Uterus (tissue), 4 donors: Measurements from ENCODE around the gene EDN2. TPM values are rescaled to one million over a fixed set of nuclear protein-coding genes. Genes with fewer than 3 reads are reported as not detected.

ENCODE experiments used
- DNase-seq, 2 donors: peaks; one replicate each; pipeline ENCODE4 v3.0.0-alpha.2; 2019 to 2020
- H3K27ac ChIP-seq, 2 donors: fragments of 200-600 bp; sonication (generic); 1 replicate in 1 of 2; 2 replicates in 1 of 2; pipeline ENCODE4 v1.5.1; 2016 to 2018
- H3K27me3 ChIP-seq, 2 donors: fragments of 200-600 bp; sonication (generic); one replicate each; pipeline ENCODE4 v1.5.1; 2018 to 2019; ENCODE audit warnings: control low read depth in 1 of 2
- H3K36me3 ChIP-seq, 2 donors: fragments of 200-600 bp; sonication (generic); one replicate each; pipeline ENCODE4 v1.5.1; 2019; ENCODE audit warnings: control low read depth in 1 of 2
- H3K4me1 ChIP-seq, 2 donors: fragments of 200-600 bp; sonication (generic); one replicate each; pipeline ENCODE4 v1.5.1; 2018 to 2019; ENCODE audit warnings: control low read depth in 1 of 2
- H3K4me3 ChIP-seq, 2 donors: fragments of 200-600 bp; sonication (generic); 1 replicate in 1 of 2; 2 replicates in 1 of 2; pipeline ENCODE4 v1.5.1; 2018 to 2019; ENCODE audit warnings: mild to moderate bottlenecking in 1 of 2
- H3K9me3 ChIP-seq, 2 donors: fragments of 200-600 bp; sonication (generic); one replicate each; pipeline ENCODE4 v1.5.1; 2019; ENCODE audit warnings: control low read depth in 1 of 2
- POLR2A ChIP-seq, 2 donors: fragments of 450-650 bp; IDR thresholded peaks; one replicate each; pipeline ENCODE4 v1.6.1; 2016; ENCODE audit warnings: antibody characterized with exemption in 2 of 2, mild to moderate bottlenecking in 1 of 2, moderate library complexity in 1 of 2
- intact Hi-C: fragments of 100-400 bp; cut with DNase I; formaldehyde crosslinking; loops from one replicate; pipeline ENCODE4 v1.15.1; 2023; ENCODE audit warnings: low total_unique reads
- total RNA-seq, 4 donors: library from RNA; depleted of rRNA in 3 of 4; stranded (reverse); fragments of >200 nt in 3 of 4; gene quantifications; one replicate each; pipeline versions ENCODE4 v1.1.0 to v1.2.4, GENCODE V29; 2014 to 2023
- TF ChIP-seq, protein P1 (sequence below), 4 experiments: fragments of 200-600 bp in 2 of 4; fragments of 450-650 bp in 2 of 4; sonication (generic) in 2 of 4; IDR thresholded peaks; one replicate each; pipeline ENCODE4 v1.5.1; 2016 to 2019; ENCODE audit warnings: antibody characterized with exemption in 4 of 4, mild to moderate bottlenecking in 2 of 4, moderate library complexity in 1 of 4
- donor health status: DM: yes; HTN: yes; CAD: no.

The EDN2 gene
- total RNA-seq, 4 donors from 2014 or later: 1.6 to 3.7 TPM; not detected in 2

DNA sequence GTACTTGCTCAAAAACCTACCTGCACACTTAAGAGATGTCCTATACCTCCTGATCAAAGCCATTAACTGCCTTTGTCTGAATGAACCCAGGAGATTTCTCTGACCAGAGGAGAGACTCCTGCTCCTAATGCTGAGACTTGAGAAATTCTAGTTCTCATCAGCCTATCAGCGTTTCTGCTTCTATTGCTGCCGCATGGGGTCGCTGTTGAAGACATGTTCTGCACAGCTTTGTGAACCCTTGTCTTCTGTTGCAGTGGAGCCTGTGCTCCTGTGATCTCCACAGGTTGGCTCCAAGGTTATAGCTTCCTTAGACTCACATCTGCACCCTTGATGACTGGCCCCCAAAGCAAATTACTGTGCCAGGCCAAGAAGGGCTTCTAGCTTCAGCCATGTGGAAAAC is 40.2 kb downstream of the EDN2 start:
- Histone ChIP-seq H3K36me3 (no peaks in the 10 kb centered on the region), H3K27ac (no peak overlapping the region), H3K4me3 (no peak overlapping the region), H3K9me3 (no peaks in the 10 kb centered on the region), H3K27me3 (no peaks in the 10 kb centered on the region), H3K4me1 (peaks cover 0 to 7% of the 10 kb centered on the region in 2 donors)
- TF ChIP-seq, protein P1, sequence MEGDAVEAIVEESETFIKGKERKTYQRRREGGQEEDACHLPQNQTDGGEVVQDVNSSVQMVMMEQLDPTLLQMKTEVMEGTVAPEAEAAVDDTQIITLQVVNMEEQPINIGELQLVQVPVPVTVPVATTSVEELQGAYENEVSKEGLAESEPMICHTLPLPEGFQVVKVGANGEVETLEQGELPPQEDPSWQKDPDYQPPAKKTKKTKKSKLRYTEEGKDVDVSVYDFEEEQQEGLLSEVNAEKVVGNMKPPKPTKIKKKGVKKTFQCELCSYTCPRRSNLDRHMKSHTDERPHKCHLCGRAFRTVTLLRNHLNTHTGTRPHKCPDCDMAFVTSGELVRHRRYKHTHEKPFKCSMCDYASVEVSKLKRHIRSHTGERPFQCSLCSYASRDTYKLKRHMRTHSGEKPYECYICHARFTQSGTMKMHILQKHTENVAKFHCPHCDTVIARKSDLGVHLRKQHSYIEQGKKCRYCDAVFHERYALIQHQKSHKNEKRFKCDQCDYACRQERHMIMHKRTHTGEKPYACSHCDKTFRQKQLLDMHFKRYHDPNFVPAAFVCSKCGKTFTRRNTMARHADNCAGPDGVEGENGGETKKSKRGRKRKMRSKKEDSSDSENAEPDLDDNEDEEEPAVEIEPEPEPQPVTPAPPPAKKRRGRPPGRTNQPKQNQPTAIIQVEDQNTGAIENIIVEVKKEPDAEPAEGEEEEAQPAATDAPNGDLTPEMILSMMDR (IDR thresholded peaks at IDR 0.05): no peak
- no peak for TF ChIP-seq POLR2A (IDR thresholded peaks at IDR 0.05)
- DNase-seq: no peak
- intact Hi-C loops: no loop called here

DNA sequence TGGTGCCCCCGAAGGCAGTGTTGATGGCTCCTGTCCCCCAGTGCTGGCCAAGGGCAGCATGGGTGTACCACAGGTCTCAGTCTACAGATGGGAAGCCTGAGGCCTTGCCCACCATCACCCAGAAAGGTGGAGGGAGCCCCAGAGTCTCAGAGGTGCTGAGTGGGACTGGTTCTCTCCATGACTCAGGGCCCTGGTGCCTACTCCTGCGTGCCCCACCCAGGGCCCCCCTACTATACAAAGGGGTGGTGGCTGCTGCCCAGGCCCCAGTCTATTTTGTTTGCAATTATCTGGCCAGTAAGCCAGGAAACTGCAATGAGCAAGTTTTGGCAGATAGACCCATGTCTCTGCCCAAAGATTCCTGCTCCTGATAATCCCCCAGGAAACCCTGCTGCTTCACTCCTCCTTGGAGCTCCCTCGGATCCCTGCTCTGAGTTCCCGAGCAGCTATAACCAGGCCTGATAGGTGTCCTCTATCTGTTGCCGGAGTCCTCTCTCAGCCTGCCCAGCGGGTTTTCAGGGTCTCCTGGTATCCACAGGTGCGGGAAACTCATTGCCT is 41.7 kb downstream of the EDN2 start:
- H3K4me3 ChIP-seq: no peak overlapping the region
- no peak overlapping the region for H3K27ac ChIP-seq
- no peaks in the 10 kb centered on the region for H3K9me3 ChIP-seq
- H3K27me3 ChIP-seq: no peaks in the 10 kb centered on the region
- H3K36me3 ChIP-seq: no peaks in the 10 kb centered on the region
- H3K4me1 ChIP-seq: peaks cover 0 to 7% of the 10 kb centered on the region in 2 donors
- TF ChIP-seq, protein P1 (IDR thresholded peaks at IDR 0.05): no peak
- TF ChIP-seq POLR2A (IDR thresholded peaks at IDR 0.05): no peak
- DNase-seq: peak; percentile 31 to 62
- intact Hi-C loops: no loop called here

DNA sequence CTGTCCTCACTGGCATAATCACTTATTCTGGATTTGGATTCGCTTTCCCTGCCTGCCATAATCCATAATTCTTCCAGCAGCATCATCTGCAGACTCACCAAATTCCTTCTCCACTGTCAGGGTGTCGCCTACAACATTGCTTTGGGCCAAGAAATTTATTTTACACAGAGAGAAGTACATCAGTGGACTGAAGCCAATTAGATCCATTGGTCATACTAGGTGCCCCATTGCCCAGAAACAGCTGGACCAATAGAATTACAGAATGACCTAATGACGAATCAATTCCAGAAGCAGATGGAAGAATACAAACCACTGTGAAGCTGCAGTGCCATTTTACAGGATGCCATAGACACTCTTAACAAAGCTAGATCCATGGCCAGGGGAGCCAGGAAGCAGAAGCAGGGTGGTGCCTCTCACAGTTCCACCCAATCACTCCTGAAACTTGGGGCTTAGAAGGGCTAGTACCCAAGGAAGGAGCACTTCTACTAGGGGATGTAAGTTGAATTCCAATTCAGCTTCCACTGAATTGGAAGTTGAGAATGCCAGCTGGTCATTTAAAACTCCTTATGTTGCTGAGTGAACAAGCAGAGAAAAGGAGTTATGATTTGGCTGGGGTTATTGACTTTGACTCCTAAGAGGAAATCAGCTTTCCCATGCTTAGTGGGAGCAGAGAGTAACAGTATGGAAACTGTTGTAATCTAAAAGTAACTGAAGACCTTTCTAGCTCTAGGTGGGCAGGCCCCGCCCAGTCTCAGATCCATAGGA is 44.0 kb downstream of the EDN2 start:
- Histone ChIP-seq H3K36me3 (no peaks in the 10 kb centered on the region), H3K27ac (no peak overlapping the region), H3K27me3 (no peaks in the 10 kb centered on the region), H3K4me3 (no peak overlapping the region), H3K9me3 (no peaks in the 10 kb centered on the region), H3K4me1 (peaks cover 0 to 7% of the 10 kb centered on the region in 2 donors)
- no peak for DNase-seq
- intact Hi-C loops: no loop called here
- TF ChIP-seq, protein P1 (IDR thresholded peaks at IDR 0.05): no peak
- TF ChIP-seq POLR2A (IDR thresholded peaks at IDR 0.05): no peak

DNA sequence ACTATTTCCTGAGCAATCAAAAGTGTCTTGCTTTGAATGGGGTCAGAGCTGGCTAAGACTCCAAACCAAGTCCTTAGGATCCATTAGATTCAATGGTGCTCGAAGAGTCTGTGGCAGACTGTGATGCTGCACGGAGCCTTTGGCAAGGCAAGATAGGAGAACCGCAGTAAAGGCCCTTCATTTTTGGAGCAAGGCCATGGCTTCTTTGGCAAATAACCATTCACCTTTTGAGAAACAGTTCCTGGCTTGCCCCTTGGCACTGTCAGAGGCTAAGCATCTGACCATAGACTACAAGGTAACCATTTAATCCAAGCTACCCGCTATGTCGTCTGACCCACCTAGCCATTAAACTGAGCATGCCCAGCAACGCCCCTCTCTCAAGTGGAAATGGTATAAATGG is 45.2 kb downstream of the EDN2 start:
- Histone ChIP-seq H3K4me1 (peaks cover 0 to 7% of the 10 kb centered on the region in 2 donors), H3K27ac (no peak overlapping the region), H3K4me3 (no peak overlapping the region), H3K27me3 (no peaks in the 10 kb centered on the region), H3K36me3 (no peaks in the 10 kb centered on the region), H3K9me3 (no peaks in the 10 kb centered on the region)
- DNase-seq: no peak
- TF ChIP-seq, protein P1 (IDR thresholded peaks at IDR 0.05): no peak
- TF ChIP-seq POLR2A (IDR thresholded peaks at IDR 0.05): no peak
- intact Hi-C loops: loop anchor here (5.0 kb wide), 1 partner anchor 177 kb away; no protein-coding TSS in a partner anchor

DNA sequence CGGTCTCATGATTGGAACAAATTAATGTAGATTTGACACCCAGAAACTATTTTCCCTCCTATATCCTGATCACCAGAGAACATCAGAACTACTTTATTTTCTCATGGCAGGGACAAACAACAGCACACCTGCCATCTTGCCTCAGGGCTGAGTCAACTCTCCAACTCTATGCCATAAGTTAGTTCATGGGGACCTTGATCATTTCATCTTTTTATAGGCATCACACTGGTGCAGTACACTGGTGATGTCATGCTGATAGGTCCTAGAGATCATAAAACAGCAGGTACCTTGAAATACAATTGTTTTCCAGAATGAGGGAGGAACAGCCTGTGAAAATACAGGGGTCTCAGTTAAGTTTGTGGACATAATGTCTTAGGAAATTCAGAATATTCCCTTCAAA is 45.8 kb downstream of the EDN2 start:
- no peak for TF ChIP-seq POLR2A (IDR thresholded peaks at IDR 0.05)
- TF ChIP-seq, protein P1 (IDR thresholded peaks at IDR 0.05): no peak
- intact Hi-C loops: loop anchor here (5.0 kb wide), 1 partner anchor 176 kb away; no protein-coding TSS in a partner anchor
- H3K4me1 ChIP-seq: peaks cover 0 to 7% of the 10 kb centered on the region in 2 donors
- H3K9me3 ChIP-seq: no peaks in the 10 kb centered on the region
- no peak overlapping the region for H3K27ac ChIP-seq
- no peak overlapping the region for H3K4me3 ChIP-seq
- H3K27me3 ChIP-seq: no peaks in the 10 kb centered on the region
- H3K36me3 ChIP-seq: no peaks in the 10 kb centered on the region
- DNase-seq: no peak
